IMR-90 (cell line): ENCODE results near the gene FOXN3. TPM values are rescaled to one million over a fixed set of nuclear protein-coding genes. Genes with fewer than 3 reads are reported as not detected.

Experiments
- ATAC-seq: fragments of 200-7000 bp; cut with Tn5 transposase; 2 replicates; pipeline ENCODE4 v1.9.1; 2020; ENCODE audit warnings: low read depth, mild to moderate bottlenecking, moderate library complexity
- BruUV-seq: library from RNA; stranded (reverse); fragments of 400-500 nt; replicated peaks from 2 replicates; lab custom pipeline; 2021; lab: Mats Ljungman, UMichigan
- CTCF ChIA-PET: fragments of 300-600 bp; formaldehyde crosslinking; extraction: SDS; loops from one replicate; lab custom pipeline; 2021; ENCODE audit warnings: antibody characterized with exemption; lab: Yijun Ruan, JAX
- POLR2A ChIA-PET: fragments of 300-600 bp; sonication (Branson Sonifier 250); formaldehyde crosslinking; loops from one replicate; lab custom pipeline; 2022; ENCODE audit warnings: antibody characterized with exemption; ENCODE audit not compliant: unreplicated experiment; lab: Charles Lee
- DNase-seq: peaks from one replicate; pipeline ENCODE4 v3.0.0; 2013
- H2AFZ ChIP-seq: replicated peaks from 2 replicates; pipeline ENCODE3; 2013; ENCODE audit warnings: low read length, mild to moderate bottlenecking; ENCODE audit not compliant: poor library complexity
- H2AK5ac ChIP-seq: 2 replicates; pipeline ENCODE4 v1.6.1; 2013; ENCODE audit warnings: low read depth, low read length, inconsistent platforms
- H2AK9ac ChIP-seq: replicated peaks from 2 replicates; pipeline ENCODE3; 2013; ENCODE audit warnings: mild to moderate bottlenecking, low read depth, low read length, moderate library complexity; ENCODE audit not compliant: poor library complexity
- H2BK120ac ChIP-seq: 2 replicates; pipeline ENCODE4 v1.6.1; 2013; ENCODE audit warnings: low read depth, low read length, inconsistent platforms
- H2BK15ac ChIP-seq: 3 replicates; pipeline ENCODE4 v1.6.1; 2013; ENCODE audit warnings: low read depth, low read length, inconsistent platforms
- H2BK20ac ChIP-seq: 2 replicates; pipeline ENCODE4 v1.6.1; 2013; ENCODE audit warnings: low read depth, mild to moderate bottlenecking, inconsistent platforms, low read length, moderate library complexity
- H2BK5ac ChIP-seq: 2 replicates; pipeline ENCODE4 v1.6.1; 2013; ENCODE audit warnings: mild to moderate bottlenecking, low read depth, low read length, inconsistent platforms; ENCODE audit not compliant: poor library complexity, severe bottlenecking
- H3K14ac ChIP-seq: replicated peaks from 2 replicates; pipeline ENCODE4 v1.6.1; 2013; ENCODE audit warnings: low read depth, low read length, inconsistent platforms
- H3K18ac ChIP-seq: 2 replicates; pipeline ENCODE4 v1.6.1; 2013; ENCODE audit warnings: low read depth, low read length, control low read depth
- H3K23ac ChIP-seq: 2 replicates; pipeline ENCODE4 v1.6.1; 2013; ENCODE audit warnings: low read depth, low read length, inconsistent platforms
- H3K27ac ChIP-seq: 2 replicates; pipeline ENCODE4 v1.5.1; 2013; ENCODE audit warnings: mild to moderate bottlenecking, control low read depth, low read length; ENCODE audit not compliant: insufficient read depth
- H3K27me3 ChIP-seq: 2 replicates; pipeline ENCODE4 v1.6.1; 2013; ENCODE audit warnings: low read length; ENCODE audit not compliant: control insufficient read depth, insufficient read depth
- H3K36me3 ChIP-seq: 2 replicates; pipeline ENCODE4 v1.6.1; 2013; ENCODE audit warnings: low read length, mixed read lengths; ENCODE audit not compliant: control insufficient read depth, insufficient read depth
- H3K4ac ChIP-seq: 2 replicates; pipeline ENCODE4 v1.6.1; 2013; ENCODE audit warnings: low read depth, low read length, inconsistent platforms
- H3K4me1 ChIP-seq: 2 replicates; pipeline ENCODE4 v1.6.1; 2013; ENCODE audit warnings: low read length, mixed read lengths; ENCODE audit not compliant: control insufficient read depth, insufficient read depth
- H3K4me2 ChIP-seq: 2 replicates; pipeline ENCODE4 v1.6.1; 2013; ENCODE audit warnings: low read depth, mild to moderate bottlenecking, control low read depth, low read length, moderate library complexity
- H3K4me3 ChIP-seq: 2 replicates; pipeline ENCODE4 v1.5.1; 2013; ENCODE audit warnings: low read depth, mild to moderate bottlenecking, control low read depth, low read length, moderate library complexity; ENCODE audit not compliant: insufficient read depth
- H3K56ac ChIP-seq: 2 replicates; pipeline ENCODE4 v1.6.1; 2013; ENCODE audit warnings: low read length, inconsistent platforms; ENCODE audit not compliant: insufficient read depth; ENCODE audit errors: extremely low read depth
- H3K79me1 ChIP-seq, 2 experiments: 2 replicates each; pipeline ENCODE4 v1.6.1; 2013; ENCODE audit warnings: low read length in 2 of 2, inconsistent platforms in 1 of 2, low read depth in 1 of 2
- H3K9ac ChIP-seq: 2 replicates; pipeline ENCODE4 v1.6.1; 2013; ENCODE audit warnings: low read depth, low read length, control low read depth
- H3K9me1 ChIP-seq: 2 replicates; pipeline ENCODE4 v1.6.1; 2013; ENCODE audit warnings: low read length, inconsistent platforms; ENCODE audit not compliant: insufficient read depth
- H3K9me3 ChIP-seq: 2 replicates; pipeline ENCODE4 v1.6.1; 2013; ENCODE audit warnings: low read length; ENCODE audit not compliant: control insufficient read depth, insufficient read depth
- H4K20me1 ChIP-seq: 2 replicates; pipeline ENCODE4 v1.6.1; 2013; ENCODE audit warnings: low read length, inconsistent platforms; ENCODE audit not compliant: insufficient read depth
- H4K5ac ChIP-seq: 2 replicates; pipeline ENCODE4 v1.6.1; 2013; ENCODE audit warnings: mild to moderate bottlenecking, low read depth, low read length, control low read depth
- H4K8ac ChIP-seq, 2 experiments: 2 replicates each; pipeline ENCODE4 v1.6.1; 2013; ENCODE audit warnings: low read depth in 2 of 2, low read length in 2 of 2, control low read depth in 1 of 2, inconsistent platforms in 1 of 2
- H4K91ac ChIP-seq: 2 replicates; pipeline ENCODE4 v1.6.1; 2013; ENCODE audit warnings: low read depth, low read length, inconsistent platforms; ENCODE audit not compliant: insufficient read depth
- BHLHE40 ChIP-seq: fragments of 150-350 bp; IDR thresholded peaks from 2 replicates; pipeline ENCODE4 v1.6.1; 2016; ENCODE audit warnings: mild to moderate bottlenecking, low read depth, low read length
- CEBPB ChIP-seq: IDR thresholded peaks from 2 replicates; pipeline ENCODE4 v1.6.1; 2012; ENCODE audit warnings: low read depth, low read length, improper control_type of control experiment
- CHD1 ChIP-seq: IDR thresholded peaks from 2 replicates; pipeline ENCODE4 v1.6.1; 2012; ENCODE audit warnings: low read depth, low read length, improper control_type of control experiment
- FOS ChIP-seq: fragments of 150-350 bp; IDR thresholded peaks from 2 replicates; pipeline ENCODE4 v1.6.1; 2016; ENCODE audit warnings: low read depth, low read length
- MAFK ChIP-seq: IDR thresholded peaks from 2 replicates; pipeline ENCODE4 v1.6.1; 2012; ENCODE audit warnings: low read depth, low read length, improper control_type of control experiment
- MAZ ChIP-seq: IDR thresholded peaks from 2 replicates; pipeline ENCODE4 v1.6.1; 2012; ENCODE audit warnings: low read depth, mild to moderate bottlenecking, low read length, improper control_type of control experiment, moderate library complexity, borderline replicate concordance
- MXI1 ChIP-seq: IDR thresholded peaks from 2 replicates; pipeline ENCODE4 v1.6.1; 2012; ENCODE audit warnings: low read depth, mild to moderate bottlenecking, low read length, moderate library complexity, borderline replicate concordance
- NFE2L2 ChIP-seq: fragments of 150-350 bp; IDR thresholded peaks from 2 replicates; pipeline ENCODE4 v1.6.1; 2016; ENCODE audit warnings: low read depth, mild to moderate bottlenecking, low read length
- POLR2A ChIP-seq: IDR thresholded peaks from 2 replicates; pipeline ENCODE4 v1.6.1; 2012; ENCODE audit warnings: mild to moderate bottlenecking, low read depth, low read length
- RAD21 ChIP-seq: IDR thresholded peaks from 2 replicates; pipeline ENCODE4 v1.6.1; 2012; ENCODE audit warnings: low read length, improper control_type of control experiment
- RCOR1 ChIP-seq: IDR thresholded peaks from 2 replicates; pipeline ENCODE4 v1.6.1; 2012; ENCODE audit warnings: mild to moderate bottlenecking, low read length, improper control_type of control experiment; ENCODE audit not compliant: insufficient replicate concordance
- RFX5 ChIP-seq: IDR thresholded peaks from 2 replicates; pipeline ENCODE4 v1.8.0; 2012; ENCODE audit warnings: low read depth, mild to moderate bottlenecking, low read length, moderate library complexity
- SMC3 ChIP-seq: fragments of 150-350 bp; IDR thresholded peaks from 2 replicates; pipeline ENCODE4 v1.6.1; 2016; ENCODE audit warnings: low read depth, mild to moderate bottlenecking, antibody characterized with exemption, low read length, moderate library complexity
- WGBS, 2 experiments: methylation state at CpG; one replicate each; pipeline versions ENCODE4 v1.1.5 to v1.1.7; 2013; ENCODE audit warnings: missing lambda C conversion rate in 2 of 2; ENCODE audit not compliant: insufficient read length in 1 of 2; ENCODE audit errors: extremely low coverage in 2 of 2; 5-methylcytosine and 5-hydroxymethylcytosine counted together
- dilution Hi-C: fragments of 300-500 bp; cut with HindIII; formaldehyde crosslinking; loops from one replicate; pipeline ENCODE4 v1.14.3; 2018; ENCODE audit warnings: low sequenced_read_pairs; ENCODE audit not compliant: unreplicated experiment
- in situ Hi-C: fragments of 300-500 bp; cut with MboI; formaldehyde crosslinking; loops from 3 replicates; pipeline ENCODE4 v1.14.3; 2019; ENCODE audit warnings: low sequenced_read_pairs, inconsistent platforms, mixed read lengths
- intact Hi-C: fragments of 100-400 bp; cut with micrococcal nuclease; formaldehyde crosslinking; loops from 2 replicates; pipeline ENCODE4 v1.10.0; 2022
- polyA plus RNA-seq, 3 experiments: library from polyadenylated mRNA; depleted of rRNA; stranded (reverse); fragments of >200 nt; gene quantifications; 2 replicates each; pipeline ENCODE4 v1.2.3, GENCODE V29; 2012; ENCODE audit warnings: low replicate concordance in 1 of 3
- total RNA-seq: library from RNA; depleted of rRNA; stranded (reverse); fragments of >200 nt; gene quantifications from 2 replicates; pipeline ENCODE4 v1.2.3, GENCODE V29; 2012
- TF ChIP-seq, protein P1 (sequence below): fragments of 150-350 bp; IDR thresholded peaks from 2 replicates; pipeline ENCODE4 v1.6.1; 2016; ENCODE audit warnings: low read depth, mild to moderate bottlenecking, low read length, moderate library complexity, borderline replicate concordance
- TF ChIP-seq, protein P2 (sequence below): fragments of 150-350 bp; IDR thresholded peaks from 2 replicates; pipeline ENCODE4 v1.6.1; 2017; ENCODE audit warnings: mild to moderate bottlenecking, antibody characterized with exemption, low read length, low read depth
- TF ChIP-seq, protein P3 (sequence below): conservative IDR thresholded peaks from 2 replicates; pipeline ENCODE4 v1.5.1; 2012; ENCODE audit warnings: mild to moderate bottlenecking, low read depth, low read length, improper control_type of control experiment

The FOXN3 gene
- total and polyA plus RNA-seq, 2 of the 4 experiments (the other 2 are of a cell fraction) = 22.6 to 33.7 TPM

DNA sequence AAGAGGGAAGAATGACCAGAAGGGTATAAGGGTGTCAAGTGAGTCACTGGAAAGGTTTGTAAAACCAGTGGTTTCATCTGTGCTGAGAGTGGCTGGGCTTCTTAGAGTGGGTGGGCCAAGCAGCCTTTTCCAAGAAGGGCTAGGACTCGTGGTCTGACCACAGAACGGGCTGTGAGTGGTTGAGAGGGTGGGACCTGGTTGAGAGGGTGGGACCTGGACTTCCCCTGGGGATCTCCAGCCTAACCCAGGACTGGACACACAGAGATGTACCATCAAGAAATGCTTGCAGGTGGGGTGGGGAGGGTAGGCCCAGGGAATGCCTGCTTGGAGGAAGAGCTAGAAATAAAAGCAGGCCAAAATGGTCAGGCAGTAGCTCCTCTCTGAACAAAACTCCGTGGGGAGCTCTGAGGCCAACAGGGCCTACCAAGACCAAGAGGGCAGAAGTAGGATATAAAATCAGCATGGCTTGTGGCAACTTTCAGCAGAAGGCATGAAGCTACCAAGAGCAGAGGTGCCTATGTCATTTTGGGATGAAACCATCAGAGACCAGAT, 140.5 kb downstream of the FOXN3 start:
- Histone ChIP-seq H3K27ac (no peak overlapping the region), H3K56ac (no peak overlapping the region), H2BK15ac (no peak overlapping the region; the same call in 2 of the 3 replicates), H3K4me3 (no peak overlapping the region), H3K23ac (no peak overlapping the region), H2BK5ac (no peak overlapping the region), H3K4me1 (0 out of 2 replicates have a peak, but pooled peaks cover 3% of the 10 kb centered on the region), H3K27me3 (no peaks in the 10 kb centered on the region), H3K18ac (no peak overlapping the region), H3K4me2 (no peak overlapping the region), H4K20me1 (peaks cover 24% of the 10 kb centered on the region; the same call in 1 of the 2 replicates), H3K36me3 (peaks cover 10% of the 10 kb centered on the region), H2AK5ac (no peak overlapping the region), H4K91ac (no peak overlapping the region), H4K5ac (no peak overlapping the region), H2BK120ac (no peak overlapping the region), H4K8ac (no peak overlapping the region), H3K14ac (no peak overlapping the region), H3K9me1 (peaks cover 11% of the 10 kb centered on the region), H3K4ac (no peak overlapping the region), H3K9me3 (no peaks in the 10 kb centered on the region), H3K79me1 (peaks cover 50 to 77% of the 10 kb centered on the region in 2 experiments), H2BK20ac (no peak overlapping the region), H3K9ac (no peak overlapping the region), H2AK9ac (peak overlapping the region; percentile 74), H2AFZ (no peak overlapping the region)
- WGBS, 2 experiments = 84% methylated on average over 2 of the region's 3 CpGs; no CpG with 5 or more reads in 1 of the 2 experiments
- in situ Hi-C loops (no loop called here), intact Hi-C loops (no loop called here), dilution Hi-C loops (no loop called here)
- CTCF ChIA-PET = no interaction called here
- TF ChIP-seq, protein P1, sequence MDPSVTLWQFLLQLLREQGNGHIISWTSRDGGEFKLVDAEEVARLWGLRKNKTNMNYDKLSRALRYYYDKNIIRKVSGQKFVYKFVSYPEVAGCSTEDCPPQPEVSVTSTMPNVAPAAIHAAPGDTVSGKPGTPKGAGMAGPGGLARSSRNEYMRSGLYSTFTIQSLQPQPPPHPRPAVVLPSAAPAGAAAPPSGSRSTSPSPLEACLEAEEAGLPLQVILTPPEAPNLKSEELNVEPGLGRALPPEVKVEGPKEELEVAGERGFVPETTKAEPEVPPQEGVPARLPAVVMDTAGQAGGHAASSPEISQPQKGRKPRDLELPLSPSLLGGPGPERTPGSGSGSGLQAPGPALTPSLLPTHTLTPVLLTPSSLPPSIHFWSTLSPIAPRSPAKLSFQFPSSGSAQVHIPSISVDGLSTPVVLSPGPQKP = no peak
- TF ChIP-seq, protein P2, sequence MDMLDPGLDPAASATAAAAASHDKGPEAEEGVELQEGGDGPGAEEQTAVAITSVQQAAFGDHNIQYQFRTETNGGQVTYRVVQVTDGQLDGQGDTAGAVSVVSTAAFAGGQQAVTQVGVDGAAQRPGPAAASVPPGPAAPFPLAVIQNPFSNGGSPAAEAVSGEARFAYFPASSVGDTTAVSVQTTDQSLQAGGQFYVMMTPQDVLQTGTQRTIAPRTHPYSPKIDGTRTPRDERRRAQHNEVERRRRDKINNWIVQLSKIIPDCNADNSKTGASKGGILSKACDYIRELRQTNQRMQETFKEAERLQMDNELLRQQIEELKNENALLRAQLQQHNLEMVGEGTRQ = no peak
- TF ChIP-seq, protein P3, sequence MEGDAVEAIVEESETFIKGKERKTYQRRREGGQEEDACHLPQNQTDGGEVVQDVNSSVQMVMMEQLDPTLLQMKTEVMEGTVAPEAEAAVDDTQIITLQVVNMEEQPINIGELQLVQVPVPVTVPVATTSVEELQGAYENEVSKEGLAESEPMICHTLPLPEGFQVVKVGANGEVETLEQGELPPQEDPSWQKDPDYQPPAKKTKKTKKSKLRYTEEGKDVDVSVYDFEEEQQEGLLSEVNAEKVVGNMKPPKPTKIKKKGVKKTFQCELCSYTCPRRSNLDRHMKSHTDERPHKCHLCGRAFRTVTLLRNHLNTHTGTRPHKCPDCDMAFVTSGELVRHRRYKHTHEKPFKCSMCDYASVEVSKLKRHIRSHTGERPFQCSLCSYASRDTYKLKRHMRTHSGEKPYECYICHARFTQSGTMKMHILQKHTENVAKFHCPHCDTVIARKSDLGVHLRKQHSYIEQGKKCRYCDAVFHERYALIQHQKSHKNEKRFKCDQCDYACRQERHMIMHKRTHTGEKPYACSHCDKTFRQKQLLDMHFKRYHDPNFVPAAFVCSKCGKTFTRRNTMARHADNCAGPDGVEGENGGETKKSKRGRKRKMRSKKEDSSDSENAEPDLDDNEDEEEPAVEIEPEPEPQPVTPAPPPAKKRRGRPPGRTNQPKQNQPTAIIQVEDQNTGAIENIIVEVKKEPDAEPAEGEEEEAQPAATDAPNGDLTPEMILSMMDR = no peak
- TF ChIP-seq POLR2A (no peak), CHD1 (no peak), NFE2L2 (no peak), MAFK (no peak), RAD21 (no peak), RCOR1 (no peak), MAZ (no peak), RFX5 (no peak), SMC3 (no peak), MXI1 (no peak), BHLHE40 (no peak), FOS (no peak), CEBPB (no peak)
- BruUV-seq = no TSS peak
- peak; percentile 27; the same call in 1 of the 2 replicates for ATAC-seq
- peak; percentile 76 for DNase-seq
- POLR2A ChIA-PET = no interaction called here
